ENCODE data around the gene UBE2J2.

UBE2J2 gene

DNA sequence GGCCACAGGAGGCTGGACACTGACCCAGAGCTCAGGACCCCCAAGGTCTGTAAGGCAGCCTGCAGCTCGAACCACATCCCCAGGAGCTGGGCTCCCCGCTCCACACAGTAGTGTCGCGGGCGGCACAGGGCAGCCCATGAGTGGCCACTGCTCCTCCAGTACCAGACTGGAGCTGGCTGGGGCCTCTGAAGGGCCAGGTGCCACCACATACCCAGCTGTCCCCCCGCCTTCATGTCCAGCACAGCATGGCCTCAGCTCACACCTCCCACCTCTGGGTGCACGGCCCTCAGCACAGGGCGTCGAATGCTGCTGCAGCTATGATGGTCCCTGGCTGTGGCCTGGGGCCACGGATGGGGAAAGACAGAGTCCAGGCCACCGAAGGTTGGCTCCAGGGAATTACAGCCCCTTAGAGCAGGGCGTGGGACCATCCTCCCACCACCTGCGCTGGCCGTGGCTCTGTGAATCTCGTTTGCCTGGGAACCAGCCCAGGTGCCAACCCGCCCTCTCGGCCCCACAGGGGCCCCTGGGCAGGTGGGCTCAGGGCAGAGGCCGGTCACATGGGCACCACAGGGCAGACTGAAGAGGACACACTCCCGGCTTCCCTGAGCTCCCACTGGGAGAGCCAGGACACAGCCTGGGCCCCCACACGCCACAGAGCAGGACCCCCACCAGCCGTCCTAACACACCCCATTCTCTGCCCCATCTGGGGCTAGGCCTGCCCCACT is 57.6 kb downstream of the UBE2J2 start:
- TF ChIP-seq CTBP1 (IDR thresholded peaks at IDR 0.05; ENCODE audit: borderline replicate concordance), result no peak
- no peak for TF ChIP-seq SUZ12 (IDR thresholded peaks at IDR 0.05)
- TF ChIP-seq NFRKB (IDR thresholded peaks at IDR 0.05), result no peak
- TF ChIP-seq FOXA1 (IDR thresholded peaks at IDR 0.05), result no peak
- TF ChIP-seq SP1 (IDR thresholded peaks at IDR 0.05), result no peak
- no peak for TF ChIP-seq FOXM1 (IDR thresholded peaks at IDR 0.05; ENCODE audit: borderline replicate concordance)
- TF ChIP-seq ARNT (IDR thresholded peaks at IDR 0.05), result no peak
- no peak for TF ChIP-seq BHLHE40 (IDR thresholded peaks at IDR 0.05; ENCODE audit: borderline replicate concordance)
- no peak for TF ChIP-seq TARDBP (IDR thresholded peaks at IDR 0.05)
- TF ChIP-seq ELF4 (IDR thresholded peaks at IDR 0.05), result no peak
- no peak for TF ChIP-seq LEF1 (IDR thresholded peaks at IDR 0.05; ENCODE audit: borderline replicate concordance)
- no peak for TF ChIP-seq L3MBTL2 (conservative IDR thresholded peaks at IDR 0.05)
- no peak for TF ChIP-seq FOXK2 (IDR thresholded peaks at IDR 0.05)
- TF ChIP-seq, protein P1, sequence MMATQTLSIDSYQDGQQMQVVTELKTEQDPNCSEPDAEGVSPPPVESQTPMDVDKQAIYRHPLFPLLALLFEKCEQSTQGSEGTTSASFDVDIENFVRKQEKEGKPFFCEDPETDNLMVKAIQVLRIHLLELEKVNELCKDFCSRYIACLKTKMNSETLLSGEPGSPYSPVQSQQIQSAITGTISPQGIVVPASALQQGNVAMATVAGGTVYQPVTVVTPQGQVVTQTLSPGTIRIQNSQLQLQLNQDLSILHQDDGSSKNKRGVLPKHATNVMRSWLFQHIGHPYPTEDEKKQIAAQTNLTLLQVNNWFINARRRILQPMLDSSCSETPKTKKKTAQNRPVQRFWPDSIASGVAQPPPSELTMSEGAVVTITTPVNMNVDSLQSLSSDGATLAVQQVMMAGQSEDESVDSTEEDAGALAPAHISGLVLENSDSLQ (IDR thresholded peaks at IDR 0.05), result no peak
- TF ChIP-seq HDGF (IDR thresholded peaks at IDR 0.05; ENCODE audit: borderline replicate concordance), result no peak
- TF ChIP-seq ZNF384 (IDR thresholded peaks at IDR 0.05), result no peak
- CTCF ChIA-PET, result no interaction called here
- DNase-seq (ENCODE audit: extremely low spot score), result no peak
- POLR2A ChIA-PET, result no interaction called here

DNA sequence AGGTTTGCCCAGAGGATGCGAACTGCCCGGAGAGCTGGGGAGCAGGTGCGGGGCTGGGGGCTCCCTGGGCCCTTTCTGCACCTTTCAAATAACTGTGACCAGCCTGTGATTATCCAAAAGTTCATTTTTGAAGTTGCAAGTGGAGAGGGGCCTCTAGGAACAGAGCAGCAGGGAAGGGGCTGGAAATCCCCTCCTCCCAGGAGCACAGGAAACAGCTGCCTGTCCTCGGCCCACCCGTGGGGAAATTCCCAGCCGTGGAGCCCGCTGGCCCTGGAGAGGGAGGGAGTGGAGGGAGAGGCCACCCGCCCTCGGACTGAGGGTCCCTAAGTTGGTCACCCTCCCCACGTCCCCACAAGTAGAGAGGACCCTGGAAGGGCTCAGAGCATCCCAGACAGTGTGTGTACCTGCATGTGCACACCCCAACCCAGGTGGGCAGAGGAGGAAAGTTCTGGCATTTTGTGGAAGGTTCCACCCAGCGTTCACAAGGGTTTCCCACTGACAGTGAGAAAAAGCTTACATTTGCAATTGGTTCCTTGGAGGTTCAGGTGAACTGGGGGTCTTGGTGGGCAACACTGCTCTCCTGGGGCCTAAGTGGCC is 58.5 kb downstream of the UBE2J2 start:
- no peak for TF ChIP-seq HDGF (IDR thresholded peaks at IDR 0.05; ENCODE audit: borderline replicate concordance)
- no peak for TF ChIP-seq ELF4 (IDR thresholded peaks at IDR 0.05)
- TF ChIP-seq CTBP1 (IDR thresholded peaks at IDR 0.05; ENCODE audit: borderline replicate concordance), result no peak
- TF ChIP-seq SUZ12 (IDR thresholded peaks at IDR 0.05), result no peak
- no peak for TF ChIP-seq ARNT (IDR thresholded peaks at IDR 0.05)
- no peak for TF ChIP-seq FOXM1 (IDR thresholded peaks at IDR 0.05; ENCODE audit: borderline replicate concordance)
- TF ChIP-seq, protein P1 (IDR thresholded peaks at IDR 0.05), result no peak
- TF ChIP-seq FOXK2 (IDR thresholded peaks at IDR 0.05), result no peak
- TF ChIP-seq L3MBTL2 (conservative IDR thresholded peaks at IDR 0.05), result no peak
- no peak for TF ChIP-seq LEF1 (IDR thresholded peaks at IDR 0.05; ENCODE audit: borderline replicate concordance)
- TF ChIP-seq BHLHE40 (IDR thresholded peaks at IDR 0.05; ENCODE audit: borderline replicate concordance), result no peak
- TF ChIP-seq SP1 (IDR thresholded peaks at IDR 0.05), result no peak
- no peak for TF ChIP-seq NFRKB (IDR thresholded peaks at IDR 0.05)
- no peak for TF ChIP-seq FOXA1 (IDR thresholded peaks at IDR 0.05)
- no peak for TF ChIP-seq TARDBP (IDR thresholded peaks at IDR 0.05)
- no peak for TF ChIP-seq ZNF384 (IDR thresholded peaks at IDR 0.05)
- DNase-seq (ENCODE audit: extremely low spot score), result no peak
- CTCF ChIA-PET, result no interaction called here
- POLR2A ChIA-PET, result no interaction called here

- DNase-seq (ENCODE audit: extremely low spot score), result no peak
- ChIA-PET POLR2A (no interaction called here), CTCF (no interaction called here)
- no peak for TF ChIP-seq BHLHE40 (IDR thresholded peaks at IDR 0.05; ENCODE audit: borderline replicate concordance)
- TF ChIP-seq FOXA1 (IDR thresholded peaks at IDR 0.05), result no peak
- TF ChIP-seq ZNF384 (IDR thresholded peaks at IDR 0.05), result no peak
- no peak for TF ChIP-seq FOXK2 (IDR thresholded peaks at IDR 0.05)
- TF ChIP-seq, protein P1 (IDR thresholded peaks at IDR 0.05), result no peak
- TF ChIP-seq TARDBP (IDR thresholded peaks at IDR 0.05), result no peak
- no peak for TF ChIP-seq HDGF (IDR thresholded peaks at IDR 0.05; ENCODE audit: borderline replicate concordance)
- TF ChIP-seq SUZ12 (IDR thresholded peaks at IDR 0.05), result no peak
- no peak for TF ChIP-seq NFRKB (IDR thresholded peaks at IDR 0.05)
- TF ChIP-seq SP1 (IDR thresholded peaks at IDR 0.05), result no peak
- no peak for TF ChIP-seq FOXM1 (IDR thresholded peaks at IDR 0.05; ENCODE audit: borderline replicate concordance)
These were observed 60.0 kb downstream of the UBE2J2 start, which contains the start of gene TNFRSF4 for GRCh38 chr1:1213345-1214265. Gene TNFRSF4, minus strand, starts transcription at chr1:1214153. Its CDS starts 26 bp downstream, at chr1:1214127.

DNA sequence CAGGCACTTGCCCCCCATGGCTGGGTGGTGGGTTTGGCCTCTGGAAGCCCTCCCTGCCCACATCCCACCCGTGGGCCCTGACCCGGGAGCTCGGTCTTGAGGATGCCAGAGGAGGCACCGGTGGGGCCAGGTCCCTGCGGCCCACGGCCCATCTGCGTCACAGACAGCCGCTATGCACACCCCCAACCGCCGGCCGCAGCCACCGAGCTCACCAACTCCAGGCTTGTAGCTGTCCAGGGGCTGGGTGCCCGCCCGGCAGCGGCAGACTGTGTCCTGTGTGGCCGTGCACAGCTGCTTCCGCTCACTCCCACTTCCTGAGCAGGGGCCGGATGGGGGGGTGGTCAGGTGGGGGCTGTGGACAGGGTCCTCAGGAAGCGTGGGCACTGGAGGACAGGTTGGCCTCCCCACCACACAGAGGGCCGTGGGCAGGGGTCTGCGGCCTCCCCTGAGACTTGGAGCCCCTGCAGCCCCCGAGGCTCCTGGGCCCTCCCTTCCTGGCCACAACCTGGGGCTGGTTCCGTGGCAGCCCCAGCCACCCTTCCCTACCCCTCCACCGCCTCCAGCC is 60.8 kb downstream of the UBE2J2 start:
- DNase-seq (ENCODE audit: extremely low spot score), result no peak
- TF ChIP-seq NFRKB (IDR thresholded peaks at IDR 0.05), result no peak
- TF ChIP-seq CTBP1 (IDR thresholded peaks at IDR 0.05; ENCODE audit: borderline replicate concordance), result no peak
- no peak for TF ChIP-seq BHLHE40 (IDR thresholded peaks at IDR 0.05; ENCODE audit: borderline replicate concordance)
- TF ChIP-seq HDGF (IDR thresholded peaks at IDR 0.05; ENCODE audit: borderline replicate concordance), result no peak
- TF ChIP-seq L3MBTL2 (conservative IDR thresholded peaks at IDR 0.05), result no peak
- CTCF ChIA-PET, result no interaction called here
- POLR2A ChIA-PET, result no interaction called here

Data from HEK293T (cell line).